Neutrophil (primary cell): ENCODE data around the gene PADI1.

Experiments used
- H3K27ac ChIP-seq: fragments of 200-600 bp; sonication (generic); 2 replicates; pipeline ENCODE4 v1.5.1; 2016; ENCODE audit warnings: mild to moderate bottlenecking, moderate library complexity
- H3K27me3 ChIP-seq: fragments of 200-600 bp; sonication (generic); 2 replicates; pipeline ENCODE4 v1.6.0; 2016; ENCODE audit warnings: mild to moderate bottlenecking
- H3K36me3 ChIP-seq: fragments of 200-600 bp; sonication (generic); 2 replicates; pipeline ENCODE4 v1.5.1; 2017
- H3K4me1 ChIP-seq, 2 experiments: fragments of 200-600 bp in 1 of 2; sonication (generic) in 1 of 2; 1 replicate in 1 of 2; 2 replicates in 1 of 2; pipeline versions ENCODE4 v1.5.1 to v1.6.1; 2013 to 2016; ENCODE audit warnings: low read depth in 1 of 2, low read length in 1 of 2, mild to moderate bottlenecking in 1 of 2, moderate library complexity in 1 of 2; ENCODE audit not compliant: control insufficient read depth in 1 of 2, insufficient read depth in 1 of 2
- H3K4me3 ChIP-seq, 2 experiments: fragments of 200-600 bp in 1 of 2; sonication (generic) in 1 of 2; 1 replicate in 1 of 2; 2 replicates in 1 of 2; pipeline ENCODE4 v1.5.1; 2013 to 2016; ENCODE audit warnings: low read depth in 1 of 2, low read length in 1 of 2, mild to moderate bottlenecking in 1 of 2, moderate library complexity in 1 of 2
- H3K9me3 ChIP-seq: fragments of 200-600 bp; sonication (generic); 2 replicates; pipeline ENCODE4 v1.5.1; 2016
- CTCF ChIP-seq: fragments of 200-600 bp; sonication (generic); IDR thresholded peaks from 2 replicates; pipeline ENCODE4 v1.5.1; 2016; ENCODE audit warnings: antibody characterized with exemption

Gene PADI1

GRCh38 chr1:17207966-17208418 is 3.1 kb downstream of the PADI1 start:
- no peaks in the 10 kb centered on the region for H3K36me3 ChIP-seq
- no peak overlapping the region for H3K4me3 ChIP-seq
- H3K27ac ChIP-seq = no peak overlapping the region
- no peaks in the 10 kb centered on the region for H3K9me3 ChIP-seq
- H3K27me3 ChIP-seq = peaks cover 12% of the 10 kb centered on the region
- no peak for TF ChIP-seq CTCF
- H3K4me1 ChIP-seq = peaks cover 11% of the 10 kb centered on the region in 2 experiments

GRCh38 chr1:17208546-17208945 is 3.6 kb downstream of the PADI1 start:
- TF ChIP-seq CTCF = no peak
- Histone ChIP-seq H3K4me1 (peaks cover 12 to 13% of the 10 kb centered on the region in 2 experiments), H3K4me3 (no peak overlapping the region), H3K27ac (no peak overlapping the region), H3K9me3 (no peaks in the 10 kb centered on the region), H3K27me3 (peaks cover 18% of the 10 kb centered on the region), H3K36me3 (no peaks in the 10 kb centered on the region)

- Histone ChIP-seq H3K27ac (no peak overlapping the region), H3K4me3 (no peak overlapping the region), H3K4me1 (peaks cover 12 to 13% of the 10 kb centered on the region in 2 experiments), H3K9me3 (no peaks in the 10 kb centered on the region), H3K27me3 (peaks cover 24% of the 10 kb centered on the region), H3K36me3 (no peaks in the 10 kb centered on the region)
- no peak for TF ChIP-seq CTCF
Measured at GRCh38 chr1:17209430-17209829, 4.5 kb downstream of the PADI1 start.

GRCh38 chr1:17210176-17210575 is 5.2 kb downstream of the PADI1 start:
- Histone ChIP-seq H3K36me3 (no peaks in the 10 kb centered on the region), H3K27me3 (peaks cover 24% of the 10 kb centered on the region), H3K4me3 (no peak overlapping the region), H3K4me1 (peaks cover 12 to 13% of the 10 kb centered on the region in 2 experiments), H3K9me3 (no peaks in the 10 kb centered on the region), H3K27ac (no peak overlapping the region)
- no peak for TF ChIP-seq CTCF

GRCh38 chr1:17211377-17211776 is 6.4 kb downstream of the PADI1 start:
- TF ChIP-seq CTCF = no peak
- peaks cover 24% of the 10 kb centered on the region for H3K27me3 ChIP-seq
- H3K4me1 ChIP-seq = peaks cover 12 to 13% of the 10 kb centered on the region in 2 experiments
- H3K36me3 ChIP-seq = no peaks in the 10 kb centered on the region
- no peaks in the 10 kb centered on the region for H3K9me3 ChIP-seq
- H3K27ac ChIP-seq = no peak overlapping the region
- no peak overlapping the region for H3K4me3 ChIP-seq

- Histone ChIP-seq H3K4me3 (no peak overlapping the region), H3K27ac (no peak overlapping the region), H3K9me3 (no peaks in the 10 kb centered on the region), H3K4me1 (peaks cover 12 to 13% of the 10 kb centered on the region in 2 experiments), H3K36me3 (no peaks in the 10 kb centered on the region), H3K27me3 (peaks cover 24% of the 10 kb centered on the region)
- TF ChIP-seq CTCF = no peak
Measured at GRCh38 chr1:17212009-17212408, 7.1 kb downstream of the PADI1 start.
